ENCODE results near the gene PTPRD. TPM values are rescaled to one million over a fixed set of nuclear protein-coding genes. Genes with fewer than 3 reads are reported as not detected.

Gene PTPRD
- total and polyA plus RNA-seq, 10 donors, result 0.08 to 11.7 (median 2.9) TPM

DNA sequence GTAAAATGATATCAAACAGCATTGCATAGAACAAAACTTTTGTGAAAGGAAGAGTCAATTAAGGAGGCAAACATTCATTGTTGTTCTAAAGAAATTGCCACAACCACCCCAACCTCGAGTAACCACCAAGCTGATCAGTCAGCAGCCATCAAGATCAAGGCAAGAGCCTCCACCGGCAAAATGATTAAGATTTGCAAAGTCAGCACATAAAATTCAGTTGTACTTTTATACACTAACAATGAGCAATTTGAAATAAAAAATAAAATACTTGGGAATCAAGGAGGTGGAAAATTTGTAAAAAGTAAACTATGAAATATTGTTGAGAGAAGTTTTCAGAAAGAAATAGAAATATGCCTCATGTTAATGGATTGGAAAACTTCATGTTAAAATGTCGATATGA is 1118.5 kb downstream of the PTPRD start:
- Histone ChIP-seq H3K9me3 (peaks cover 3 to 37% (median 18%) of the 10 kb centered on the region in 8 donors), H3K4me3 (no peak overlapping the region), H3K4me1 (no peaks in the 10 kb centered on the region), H3K36me3 (no peaks in the 10 kb centered on the region), H3K27ac (no peak overlapping the region), H3K27me3 (replicated peaks in 1 of 7) (no peaks in the 10 kb centered on the region)
- intact Hi-C loops (cut with DNase I; ENCODE audit: low total_unique reads), result no loop called here
- no peak for DNase-seq
- WGBS, 5 donors, result 46 to 86% (median 53%) methylated on average over 3 of the region's 3 CpGs
- TF ChIP-seq POLR2AphosphoS5 (IDR thresholded peaks at IDR 0.05) (no peak), POLR2A (IDR thresholded peaks at IDR 0.05) (no peak)
- TF ChIP-seq, protein P1, sequence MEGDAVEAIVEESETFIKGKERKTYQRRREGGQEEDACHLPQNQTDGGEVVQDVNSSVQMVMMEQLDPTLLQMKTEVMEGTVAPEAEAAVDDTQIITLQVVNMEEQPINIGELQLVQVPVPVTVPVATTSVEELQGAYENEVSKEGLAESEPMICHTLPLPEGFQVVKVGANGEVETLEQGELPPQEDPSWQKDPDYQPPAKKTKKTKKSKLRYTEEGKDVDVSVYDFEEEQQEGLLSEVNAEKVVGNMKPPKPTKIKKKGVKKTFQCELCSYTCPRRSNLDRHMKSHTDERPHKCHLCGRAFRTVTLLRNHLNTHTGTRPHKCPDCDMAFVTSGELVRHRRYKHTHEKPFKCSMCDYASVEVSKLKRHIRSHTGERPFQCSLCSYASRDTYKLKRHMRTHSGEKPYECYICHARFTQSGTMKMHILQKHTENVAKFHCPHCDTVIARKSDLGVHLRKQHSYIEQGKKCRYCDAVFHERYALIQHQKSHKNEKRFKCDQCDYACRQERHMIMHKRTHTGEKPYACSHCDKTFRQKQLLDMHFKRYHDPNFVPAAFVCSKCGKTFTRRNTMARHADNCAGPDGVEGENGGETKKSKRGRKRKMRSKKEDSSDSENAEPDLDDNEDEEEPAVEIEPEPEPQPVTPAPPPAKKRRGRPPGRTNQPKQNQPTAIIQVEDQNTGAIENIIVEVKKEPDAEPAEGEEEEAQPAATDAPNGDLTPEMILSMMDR (IDR thresholded peaks at IDR 0.05 in 8 of 11, conservative IDR thresholded peaks at IDR 0.05 in 3 of 11), result no peak

DNA sequence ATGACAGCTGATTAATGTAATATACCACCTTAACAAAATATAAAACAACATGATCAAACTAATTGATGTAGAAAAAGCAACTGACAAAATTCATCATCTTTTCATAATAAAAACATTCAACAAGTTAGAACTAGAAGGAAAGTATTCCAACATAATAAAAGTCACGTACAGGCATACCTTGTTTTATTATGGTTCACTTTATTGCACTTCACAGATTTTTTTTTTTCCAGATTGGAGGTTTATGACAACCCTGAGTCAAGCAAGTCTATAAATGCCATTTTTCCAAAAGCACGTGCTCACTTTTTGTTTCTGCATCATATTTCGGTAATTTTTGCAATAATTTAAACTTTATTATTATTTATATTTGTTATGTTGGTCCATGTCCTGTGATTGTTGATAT is 1120.3 kb downstream of the PTPRD start:
- intact Hi-C loops (cut with DNase I; ENCODE audit: low total_unique reads), result no loop called here
- no peaks in the 10 kb centered on the region for H3K4me1 ChIP-seq
- H3K27ac ChIP-seq, result no peak overlapping the region
- H3K4me3 ChIP-seq, result no peak overlapping the region
- no peaks in the 10 kb centered on the region for H3K36me3 ChIP-seq
- H3K27me3 ChIP-seq (replicated peaks in 1 of 7), result no peaks in the 10 kb centered on the region
- H3K9me3 ChIP-seq, result peaks cover 3 to 37% (median 18%) of the 10 kb centered on the region in 8 donors
- DNase-seq, result no peak
- 72 to 87% (median 75%) methylated on average over 3 of the region's 3 CpGs for WGBS, 5 donors
- TF ChIP-seq POLR2AphosphoS5 (IDR thresholded peaks at IDR 0.05) (no peak), POLR2A (IDR thresholded peaks at IDR 0.05) (no peak)
- TF ChIP-seq, protein P1 (IDR thresholded peaks at IDR 0.05 in 8 of 11, conservative IDR thresholded peaks at IDR 0.05 in 3 of 11), result no peak

DNA sequence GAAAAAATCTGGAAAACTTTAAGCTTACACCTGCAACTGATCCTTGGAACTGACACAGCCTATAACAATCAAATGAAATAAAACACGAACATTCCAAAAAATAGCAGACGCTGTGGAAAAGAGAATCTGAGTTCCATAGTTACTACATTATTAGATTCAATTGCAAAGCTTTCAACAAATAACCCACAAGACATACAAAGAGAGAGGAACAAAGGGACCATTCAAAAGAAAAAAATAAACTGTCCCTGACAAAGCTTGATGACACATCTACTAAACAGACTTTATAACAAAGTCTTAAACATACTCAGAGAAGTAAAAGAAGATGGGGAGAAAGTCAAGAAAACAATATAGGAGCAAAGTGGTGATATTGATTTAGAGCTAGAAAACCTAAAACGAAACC is 1123.6 kb downstream of the PTPRD start:
- DNase-seq, result no peak
- Histone ChIP-seq H3K36me3 (no peaks in the 10 kb centered on the region), H3K27me3 (replicated peaks in 1 of 7) (no peaks in the 10 kb centered on the region), H3K4me3 (no peak overlapping the region), H3K4me1 (no peaks in the 10 kb centered on the region), H3K9me3 (peaks cover 0 to 16% (median under 1%) of the 10 kb centered on the region in 8 donors), H3K27ac (no peak overlapping the region)
- TF ChIP-seq, protein P1 (IDR thresholded peaks at IDR 0.05 in 8 of 11, conservative IDR thresholded peaks at IDR 0.05 in 3 of 11), result no peak
- TF ChIP-seq POLR2A (IDR thresholded peaks at IDR 0.05), result no peak
- no peak for TF ChIP-seq POLR2AphosphoS5 (IDR thresholded peaks at IDR 0.05)
- intact Hi-C loops (cut with DNase I; ENCODE audit: low total_unique reads), result no loop called here
- 75 to 87% (median 81%) methylated on average over 3 of the region's 3 CpGs for WGBS, 5 donors

DNA sequence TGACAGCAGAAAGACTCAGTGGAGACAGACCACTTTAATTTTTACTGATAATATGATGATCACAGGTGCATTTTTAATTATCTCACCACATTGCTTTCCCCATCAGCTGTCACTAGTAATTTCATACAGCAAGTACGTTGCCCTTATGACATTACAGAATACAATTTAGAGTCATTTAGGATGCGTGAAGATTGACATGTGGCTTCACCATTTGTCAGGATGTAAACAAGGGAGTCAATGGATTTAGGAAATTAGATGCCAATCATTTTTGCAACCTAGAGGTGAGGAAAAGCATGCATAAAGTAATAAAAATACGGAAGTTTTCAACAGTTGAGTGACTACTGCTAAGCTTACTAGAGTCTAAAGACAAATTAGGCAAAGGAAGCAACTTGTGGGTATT is 1129.6 kb downstream of the PTPRD start:
- no peaks in the 10 kb centered on the region for H3K9me3 ChIP-seq
- H3K4me3 ChIP-seq, result no peak overlapping the region
- 56 to 65% (median 64%) methylated on average over 3 of the region's 3 CpGs for WGBS, 5 donors
- no peak overlapping the region for H3K27ac ChIP-seq
- no peaks in the 10 kb centered on the region for H3K27me3 ChIP-seq (replicated peaks in 1 of 7)
- no peaks in the 10 kb centered on the region for H3K4me1 ChIP-seq
- H3K36me3 ChIP-seq, result no peaks in the 10 kb centered on the region
- DNase-seq, result no peak
- TF ChIP-seq POLR2AphosphoS5 (IDR thresholded peaks at IDR 0.05) (no peak), POLR2A (IDR thresholded peaks at IDR 0.05) (no peak)
- TF ChIP-seq, protein P1 (IDR thresholded peaks at IDR 0.05 in 8 of 11, conservative IDR thresholded peaks at IDR 0.05 in 3 of 11), result no peak
- intact Hi-C loops (cut with DNase I; ENCODE audit: low total_unique reads), result no loop called here
